GM20431 (cell line): Measurements from ENCODE around the gene CDH2.

Source experiments
- in situ Hi-C: fragments of 300-500 bp; cut with MseI, MboI; formaldehyde crosslinking; loops from one replicate; pipeline ENCODE4 v1.15.0; 2020; ENCODE audit warnings: low sequenced_read_pairs; ENCODE audit not compliant: unreplicated experiment

CDH2 gene

GRCh38 chr18:28012336-28012735 is 164.6 kb downstream of the CDH2 start:
- in situ Hi-C loops, result no loop called here

DNA sequence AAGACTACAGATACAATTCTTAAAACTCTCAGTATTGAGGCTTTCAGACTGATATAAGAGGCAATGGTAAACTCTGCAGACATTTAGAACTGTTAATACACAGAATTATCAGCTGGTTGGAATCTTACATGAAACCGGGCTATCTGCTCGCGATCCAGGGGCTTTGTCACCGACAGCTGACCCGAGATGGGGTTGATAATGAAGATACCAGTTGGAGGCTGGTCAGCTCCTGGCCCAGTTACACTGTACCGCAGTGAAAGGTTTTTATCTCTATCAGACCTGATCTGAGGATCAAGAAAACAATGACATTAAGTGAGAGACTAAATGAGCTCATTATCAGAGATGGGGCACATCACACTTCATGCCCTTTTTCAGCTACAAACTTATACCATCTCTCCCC is 167.3 kb downstream of the CDH2 start:
- in situ Hi-C loops, result no loop called here

DNA sequence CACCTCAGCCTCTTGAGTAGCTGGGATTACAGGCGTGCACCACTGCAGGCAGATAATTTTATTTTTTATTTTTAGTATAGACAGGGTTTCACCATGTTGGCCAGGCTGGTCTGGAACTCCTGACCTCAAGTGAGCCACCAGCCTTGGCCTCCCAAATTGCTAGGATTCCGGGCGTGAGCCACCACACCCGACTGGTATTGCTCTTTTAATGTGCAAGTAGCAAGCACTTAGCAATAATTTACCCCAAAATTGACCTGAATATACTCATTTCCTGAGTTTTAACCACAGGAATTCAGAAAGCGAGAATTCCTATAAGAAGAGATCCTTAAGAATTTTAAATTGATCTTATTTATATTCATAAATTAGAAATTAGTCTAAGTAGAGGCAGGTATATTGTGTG is 169.1 kb downstream of the CDH2 start:
- in situ Hi-C loops, result no loop called here

DNA sequence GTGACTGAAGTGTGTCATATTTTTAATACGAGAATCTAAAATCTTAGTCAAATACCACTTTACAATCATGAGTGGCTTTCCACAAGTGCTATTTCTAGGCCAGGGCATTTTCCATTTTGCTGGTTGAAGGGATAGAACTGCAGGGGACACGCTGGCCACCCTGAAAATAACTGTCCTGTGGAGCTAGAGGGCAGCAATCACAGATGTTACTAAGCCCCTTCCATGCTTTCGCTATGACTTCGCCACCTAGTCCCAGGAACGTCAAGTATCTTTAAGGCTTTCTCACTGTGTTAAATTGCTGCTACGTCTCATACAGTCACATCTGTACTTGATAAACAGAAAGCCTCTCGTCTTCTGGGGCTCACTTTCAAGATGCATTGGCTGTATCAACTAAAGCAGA is 171.8 kb downstream of the CDH2 start:
- in situ Hi-C loops, result no loop called here

GRCh38 chr18:28004606-28005005 is 172.3 kb downstream of the CDH2 start:
- in situ Hi-C loops, result no loop called here

DNA sequence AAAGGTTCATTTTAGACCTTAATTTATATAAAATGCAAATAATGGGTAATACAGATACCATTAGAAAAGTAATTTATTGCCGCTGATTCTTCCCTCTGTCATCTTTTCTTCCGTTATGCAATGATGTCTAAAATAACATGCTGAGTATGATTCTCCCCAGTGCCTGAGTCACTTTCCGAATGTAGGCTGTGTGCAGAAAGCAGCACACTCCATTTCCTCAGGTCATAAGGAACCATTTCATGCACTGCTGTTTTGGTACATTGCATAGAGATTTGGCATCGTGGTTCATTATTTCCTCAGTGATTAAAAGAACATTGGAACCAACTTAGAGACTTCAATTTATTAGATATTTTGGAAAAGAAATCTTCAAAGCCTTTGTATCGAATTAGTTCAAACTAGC is 173.5 kb downstream of the CDH2 start:
- in situ Hi-C loops, result no loop called here

DNA sequence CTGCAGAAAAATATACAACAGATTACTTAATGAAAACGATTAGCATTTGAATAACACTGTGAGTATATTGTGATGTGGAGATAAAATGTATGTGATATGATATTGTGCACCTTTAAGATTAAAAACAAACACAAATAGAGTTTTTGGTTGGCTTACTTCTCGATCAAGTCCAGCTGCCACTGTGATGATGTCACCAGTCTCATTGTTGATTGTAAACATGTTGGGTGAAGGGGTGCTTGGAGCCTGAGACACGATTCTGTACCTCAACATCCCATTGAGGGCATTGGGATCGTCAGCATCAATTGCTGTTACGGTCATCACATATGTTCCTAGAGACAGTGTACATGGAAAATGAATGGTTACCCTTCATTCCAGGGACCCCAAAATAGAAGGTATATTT is 174.1 kb downstream of the CDH2 start:
- in situ Hi-C loops, result no loop called here

- in situ Hi-C loops, result no loop called here
Measured at GRCh38 chr18:27996801-27997272, 180.1 kb downstream of the CDH2 start.

GRCh38 chr18:27995770-27996502 is 181.0 kb downstream of the CDH2 start:
- in situ Hi-C loops, result no loop called here

DNA sequence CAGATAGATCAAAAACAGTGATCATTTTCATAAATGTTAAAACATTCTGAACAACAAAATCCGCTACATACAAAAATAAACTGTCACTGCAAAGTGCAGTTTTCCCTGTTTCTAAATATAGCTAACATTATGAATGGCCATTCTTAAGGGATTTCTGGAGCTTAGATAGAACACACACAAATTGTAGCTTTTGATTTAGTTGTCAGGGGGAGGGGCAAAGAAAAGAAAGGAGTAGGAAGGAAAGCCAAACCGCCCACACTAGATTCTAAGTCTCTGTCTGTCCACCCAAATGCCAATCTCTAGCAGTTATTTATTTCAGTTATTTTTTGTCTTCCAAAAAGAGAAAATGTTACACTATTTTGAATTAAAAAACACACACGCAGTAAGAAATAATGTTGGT is 182.4 kb downstream of the CDH2 start:
- in situ Hi-C loops, result no loop called here

DNA sequence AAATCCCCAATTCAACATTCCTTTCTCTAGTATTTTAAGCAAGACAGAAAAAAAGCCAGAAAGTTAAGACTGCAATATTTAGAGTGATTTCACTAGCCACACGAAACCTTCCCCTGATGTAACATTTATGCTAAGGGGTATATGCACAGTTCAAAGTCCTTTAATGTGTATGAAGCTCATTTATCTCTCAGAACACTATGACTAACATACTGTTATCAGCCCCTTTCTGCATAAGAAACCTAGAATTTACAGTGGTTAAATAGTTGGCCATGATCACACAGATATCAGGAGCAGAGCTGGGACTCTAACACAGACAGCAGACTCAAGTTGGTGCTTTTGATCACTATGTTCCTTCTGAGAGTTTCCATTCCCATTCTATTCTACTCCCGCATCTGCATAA is 185.5 kb downstream of the CDH2 start:
- in situ Hi-C loops, result no loop called here

DNA sequence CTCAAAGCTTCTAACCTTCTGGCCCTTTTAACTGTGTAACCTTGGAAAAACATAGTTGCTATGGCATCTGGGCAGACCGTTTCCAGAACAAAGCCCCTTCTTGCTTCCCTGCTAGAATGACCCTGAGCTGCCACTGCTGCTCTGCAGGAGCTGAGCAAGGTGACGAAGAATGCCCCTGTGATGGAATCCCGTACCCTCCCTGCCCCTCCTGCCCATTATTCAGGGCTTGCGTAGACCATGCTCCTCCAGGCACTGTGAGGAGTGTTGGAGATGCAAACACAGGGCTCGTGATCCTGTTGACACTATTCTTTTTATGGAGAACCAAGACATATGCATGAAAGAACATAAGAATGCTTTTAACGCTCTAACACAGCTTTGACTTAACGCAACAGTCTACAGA is 191.1 kb downstream of the CDH2 start:
- in situ Hi-C loops, result no loop called here

- in situ Hi-C loops, result no loop called here
Measured at GRCh38 chr18:27983780-27984179, 193.2 kb downstream of the CDH2 start.

- in situ Hi-C loops, result no loop called here
Measured at GRCh38 chr18:27976806-27977408, 200.0 kb downstream of the CDH2 start.

- in situ Hi-C loops, result no loop called here
Measured at GRCh38 chr18:27970321-27970720, 206.6 kb downstream of the CDH2 start.

- in situ Hi-C loops, result no loop called here
Measured at GRCh38 chr18:27969206-27969605, 207.7 kb downstream of the CDH2 start.

DNA sequence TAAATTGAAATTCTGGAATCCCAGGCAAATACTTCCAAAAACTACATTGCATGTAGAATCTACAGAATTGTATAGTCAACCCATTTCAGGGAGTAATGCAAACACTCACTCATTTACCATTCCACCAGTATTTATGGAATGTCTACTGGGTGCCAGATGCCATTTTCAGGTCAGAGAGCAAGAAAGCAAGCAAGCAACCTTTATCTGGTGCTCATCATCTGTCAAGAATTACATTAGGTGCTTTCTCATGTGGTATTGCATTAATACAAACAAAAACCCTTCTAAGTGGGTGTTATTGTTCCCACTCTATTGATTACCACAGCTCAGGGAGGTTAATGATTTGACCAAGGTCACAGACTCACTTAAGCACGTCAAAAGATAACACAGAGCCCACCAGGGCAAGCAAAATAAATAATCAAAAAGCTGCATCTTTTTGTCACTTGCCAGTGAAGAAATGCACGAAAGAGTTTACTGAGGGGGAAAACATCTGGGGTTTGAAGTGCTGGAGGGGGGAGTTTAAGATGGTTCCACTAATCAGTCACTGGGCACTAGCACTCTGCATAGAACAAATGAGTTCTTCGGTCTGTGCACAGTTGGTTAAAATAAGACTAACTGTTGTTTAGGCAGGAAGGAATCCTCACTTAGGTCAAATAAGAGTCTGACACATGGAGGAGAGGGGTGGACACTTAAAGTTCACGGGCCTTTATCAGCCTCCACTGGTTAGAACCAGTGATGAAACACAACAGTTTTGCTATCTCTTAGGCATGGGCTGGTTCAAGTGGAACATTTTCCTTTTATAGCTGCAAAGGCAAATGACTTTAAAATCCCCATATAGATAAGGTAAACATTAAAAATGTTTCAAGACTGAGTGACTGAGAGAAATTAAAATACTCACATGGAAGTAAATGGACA is 208.8 kb downstream of the CDH2 start:
- in situ Hi-C loops, result no loop called here

- in situ Hi-C loops, result no loop called here
Measured at GRCh38 chr18:27966881-27967280, 210.0 kb downstream of the CDH2 start.

DNA sequence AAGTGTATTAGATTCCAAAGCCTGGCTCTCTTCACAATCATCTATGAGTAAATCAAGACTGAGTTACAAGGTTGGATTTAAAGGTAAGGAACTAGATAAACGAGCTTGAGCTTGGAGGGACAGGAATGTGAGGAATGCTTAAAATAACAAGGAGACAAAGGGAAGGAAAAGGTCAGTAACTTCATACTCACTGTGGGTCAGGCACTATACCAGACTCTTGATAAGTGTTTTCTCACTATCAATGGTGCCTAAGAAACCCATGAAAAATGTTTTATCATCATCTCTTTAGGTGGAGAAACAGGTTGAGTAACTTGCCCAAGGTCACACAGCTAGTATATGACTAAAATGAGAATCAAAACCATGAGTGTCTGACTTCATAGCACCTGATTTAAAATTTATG is 212.1 kb downstream of the CDH2 start:
- in situ Hi-C loops, result no loop called here

DNA sequence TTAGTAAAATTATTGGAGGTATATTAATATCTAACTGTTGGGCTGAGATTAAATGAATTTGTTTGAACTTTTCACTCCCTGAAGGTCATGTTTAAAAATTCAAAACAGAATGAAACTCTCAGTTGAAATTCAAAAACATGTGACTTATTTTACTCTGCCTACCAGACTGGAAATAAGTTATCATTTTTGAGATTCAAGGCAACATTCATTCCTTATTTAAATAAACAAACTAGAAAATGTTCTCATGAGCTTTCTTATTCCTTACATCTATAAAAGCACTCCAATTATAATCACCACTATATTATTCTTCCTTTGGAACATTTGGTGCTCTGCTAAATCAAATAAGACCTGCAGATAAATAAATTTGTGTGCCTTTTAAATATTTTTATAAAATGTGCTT is 217.8 kb downstream of the CDH2 start:
- in situ Hi-C loops, result no loop called here
